WTC11 (cell line): ENCODE data around the gene LGR6. TPM values are rescaled to one million over a fixed set of nuclear protein-coding genes. Genes with fewer than 3 reads are reported as not detected.
A peak's percentile ranks its signal among the peaks of the same experiment; 100 is the strongest.

ENCODE experiments used
- ATAC-seq: fragments of 200-7000 bp; cut with Tn5 transposase; 2 replicates; pipeline ENCODE4 v1.10.0; 2021; ENCODE audit warnings: mild to moderate bottlenecking, moderate library complexity
- CTCF ChIA-PET: fragments of 300-600 bp; sonication (Branson Sonifier 250); formaldehyde crosslinking; loops from one replicate; lab custom pipeline; 2021; ENCODE audit warnings: antibody characterized with exemption; lab: Charles Lee
- POLR2A ChIA-PET: fragments of 350-600 bp; sonication (Branson Sonifier 250); formaldehyde crosslinking; loops from one replicate; lab custom pipeline; 2021; ENCODE audit warnings: antibody characterized with exemption; lab: Charles Lee
- DNase-seq: peaks from one replicate; pipeline ENCODE4 v3.0.0; 2021; ENCODE audit warnings: low spot score
- H3K27ac Mint-ChIP-seq: 2 replicates; pipeline ENCODE4 v1.8.0; 2021; ENCODE audit warnings: mixed read lengths
- H3K27me3 Mint-ChIP-seq: 2 replicates; pipeline ENCODE4 v1.8.0; 2021; ENCODE audit warnings: low read depth, mild to moderate bottlenecking, moderate library complexity, mixed read lengths
- H3K36me3 Mint-ChIP-seq: 2 replicates; pipeline ENCODE4 v1.8.0; 2021; ENCODE audit warnings: mixed read lengths
- H3K4me1 Mint-ChIP-seq: 2 replicates; pipeline ENCODE4 v1.8.0; 2022; ENCODE audit warnings: mixed read lengths
- H3K4me3 Mint-ChIP-seq: 2 replicates; pipeline ENCODE4 v1.8.0; 2021; ENCODE audit warnings: mild to moderate bottlenecking, moderate library complexity, mixed read lengths
- H3K9me3 Mint-ChIP-seq: 2 replicates; pipeline ENCODE4 v1.8.0; 2021; ENCODE audit warnings: mixed read lengths
- CBFB ChIP-seq: sonication (generic); formaldehyde crosslinking; IDR thresholded peaks from 2 replicates; pipeline ENCODE4 v1.8.1; 2022; ENCODE audit warnings: mild to moderate bottlenecking, low read depth, missing genetic modification reagents
- CREM ChIP-seq: sonication (generic); formaldehyde crosslinking; IDR thresholded peaks from 2 replicates; pipeline ENCODE4 v1.8.1; 2022; ENCODE audit warnings: mild to moderate bottlenecking, missing genetic modification reagents, moderate library complexity
- ETV6 ChIP-seq: sonication (generic); formaldehyde crosslinking; IDR thresholded peaks from 2 replicates; pipeline ENCODE4 v1.8.1; 2022; ENCODE audit warnings: mild to moderate bottlenecking, missing genetic modification reagents
- FOXP1 ChIP-seq: sonication (generic); formaldehyde crosslinking; IDR thresholded peaks from 2 replicates; pipeline ENCODE4 v1.8.0; 2022; ENCODE audit warnings: missing genetic modification reagents, mild to moderate bottlenecking, moderate library complexity, borderline replicate concordance
- GABPB1 ChIP-seq: sonication (generic); formaldehyde crosslinking; IDR thresholded peaks from 2 replicates; pipeline ENCODE4 v1.8.1; 2023; ENCODE audit warnings: mild to moderate bottlenecking, missing genetic modification reagents
- IRF2 ChIP-seq: sonication (generic); formaldehyde crosslinking; IDR thresholded peaks from 2 replicates; pipeline ENCODE4 v1.8.0; 2022; ENCODE audit warnings: low read depth, missing genetic modification reagents, borderline replicate concordance
- KAT7 ChIP-seq: sonication (generic); formaldehyde crosslinking; IDR thresholded peaks from 2 replicates; pipeline ENCODE4 v1.8.1; 2023; ENCODE audit warnings: missing genetic modification reagents, mild to moderate bottlenecking, borderline replicate concordance
- NR2C2 ChIP-seq: sonication (generic); formaldehyde crosslinking; IDR thresholded peaks from 2 replicates; pipeline ENCODE4 v1.8.0; 2022; ENCODE audit warnings: mild to moderate bottlenecking, missing genetic modification reagents
- RELA ChIP-seq: sonication (generic); formaldehyde crosslinking; IDR thresholded peaks from 2 replicates; pipeline ENCODE4 v1.8.1; 2022; ENCODE audit warnings: missing genetic modification reagents, mild to moderate bottlenecking, borderline replicate concordance
- ZNF121 ChIP-seq: sonication (generic); formaldehyde crosslinking; IDR thresholded peaks from 2 replicates; pipeline ENCODE4 v1.8.0; 2023; ENCODE audit warnings: missing genetic modification reagents
- ZNF232 ChIP-seq: sonication (generic); formaldehyde crosslinking; IDR thresholded peaks from 2 replicates; pipeline ENCODE4 v1.8.0; 2022; ENCODE audit warnings: mild to moderate bottlenecking, missing genetic modification reagents
- total RNA-seq: library from RNA; stranded (reverse); gene quantifications from 3 replicates; pipeline ENCODE4 v1.2.3, GENCODE V29; 2021
- TF ChIP-seq, protein P1 (sequence below): sonication (generic); formaldehyde crosslinking; IDR thresholded peaks from 2 replicates; pipeline ENCODE4 v1.8.0; 2022; ENCODE audit warnings: missing genetic modification reagents
- TF ChIP-seq, protein P2 (sequence below): sonication (generic); formaldehyde crosslinking; IDR thresholded peaks from 2 replicates; pipeline ENCODE4 v1.8.1; 2023; ENCODE audit warnings: mild to moderate bottlenecking, missing genetic modification reagents, moderate library complexity
- TF ChIP-seq, protein P3 (sequence below): sonication (generic); formaldehyde crosslinking; IDR thresholded peaks from 2 replicates; pipeline ENCODE4 v1.8.0; 2022; ENCODE audit warnings: mild to moderate bottlenecking, missing genetic modification reagents
- TF ChIP-seq, protein P4 (sequence below): sonication (generic); formaldehyde crosslinking; IDR thresholded peaks from 2 replicates; pipeline ENCODE4 v1.8.0; 2022; ENCODE audit warnings: mild to moderate bottlenecking, missing genetic modification reagents
- TF ChIP-seq, protein P5 (sequence below): sonication (generic); formaldehyde crosslinking; IDR thresholded peaks from 2 replicates; pipeline ENCODE4 v1.8.1; 2022; ENCODE audit warnings: low read depth, missing genetic modification reagents, borderline replicate concordance
- TF ChIP-seq, protein P6 (sequence below): sonication (generic); formaldehyde crosslinking; IDR thresholded peaks from 2 replicates; pipeline ENCODE4 v1.8.1; 2022; ENCODE audit warnings: low read depth, mild to moderate bottlenecking, moderate library complexity, missing genetic modification reagents, borderline replicate concordance
- TF ChIP-seq, protein P7 (sequence below): sonication (generic); formaldehyde crosslinking; IDR thresholded peaks from 2 replicates; pipeline ENCODE4 v1.8.0; 2023; ENCODE audit warnings: missing genetic modification reagents, mild to moderate bottlenecking, borderline replicate concordance

Gene LGR6
- total RNA-seq, 1 experiment from 2014 or later: 1.1 TPM

DNA sequence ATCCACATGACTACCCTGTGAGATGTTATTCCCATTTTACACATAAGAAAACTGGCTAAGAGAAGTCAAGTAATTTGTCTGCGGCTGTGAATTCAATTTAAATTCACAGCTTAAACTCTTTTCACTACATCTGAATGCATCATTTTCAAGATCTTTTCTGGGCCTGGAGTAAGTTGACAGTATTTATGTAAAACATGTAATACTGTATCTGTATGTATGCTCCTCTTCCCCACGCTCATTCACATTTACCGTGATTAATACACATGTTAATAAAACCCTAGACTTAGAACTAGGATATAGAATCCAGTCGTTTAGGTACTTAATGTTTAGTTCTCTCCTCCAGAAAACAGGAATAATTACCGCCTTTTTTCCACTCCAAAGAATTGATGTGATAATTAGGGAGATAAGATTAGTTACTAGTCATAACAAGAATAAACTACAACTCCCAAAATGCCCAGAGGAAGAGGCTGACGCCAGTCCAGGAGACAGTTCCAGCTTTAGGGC is 154.5 kb downstream of the LGR6 start:
- no peak for ATAC-seq
- CTCF ChIA-PET: interaction anchor here (0.9 to 1.1 kb wide), 3 partner anchors 111 to 372 kb away, joined by 3 to 6 read pairs (median 3); partner anchors contain the start of gene LGR6
- no peaks in the 10 kb centered on the region for H3K9me3 Mint-ChIP-seq
- POLR2A ChIA-PET: interaction anchor here (0.5 kb wide), 2 partner anchors 18 to 37 kb away, joined by 3 read pairs; no protein-coding TSS in a partner anchor
- no peaks in the 10 kb centered on the region for H3K36me3 Mint-ChIP-seq
- TF ChIP-seq RELA (CRISPR knock-in tag) (no peak), GABPB1 (CRISPR knock-in tag) (peak; percentile 80; the same call in 1 of the 2 replicates), ETV6 (no peak)
- no peak for DNase-seq
- H3K27ac Mint-ChIP-seq: peak overlapping the region; percentile 74
- no peaks in the 10 kb centered on the region for H3K27me3 Mint-ChIP-seq
- peaks cover 18% of the 10 kb centered on the region for H3K4me1 Mint-ChIP-seq
- peak overlapping the region; percentile 85 for H3K4me3 Mint-ChIP-seq

DNA sequence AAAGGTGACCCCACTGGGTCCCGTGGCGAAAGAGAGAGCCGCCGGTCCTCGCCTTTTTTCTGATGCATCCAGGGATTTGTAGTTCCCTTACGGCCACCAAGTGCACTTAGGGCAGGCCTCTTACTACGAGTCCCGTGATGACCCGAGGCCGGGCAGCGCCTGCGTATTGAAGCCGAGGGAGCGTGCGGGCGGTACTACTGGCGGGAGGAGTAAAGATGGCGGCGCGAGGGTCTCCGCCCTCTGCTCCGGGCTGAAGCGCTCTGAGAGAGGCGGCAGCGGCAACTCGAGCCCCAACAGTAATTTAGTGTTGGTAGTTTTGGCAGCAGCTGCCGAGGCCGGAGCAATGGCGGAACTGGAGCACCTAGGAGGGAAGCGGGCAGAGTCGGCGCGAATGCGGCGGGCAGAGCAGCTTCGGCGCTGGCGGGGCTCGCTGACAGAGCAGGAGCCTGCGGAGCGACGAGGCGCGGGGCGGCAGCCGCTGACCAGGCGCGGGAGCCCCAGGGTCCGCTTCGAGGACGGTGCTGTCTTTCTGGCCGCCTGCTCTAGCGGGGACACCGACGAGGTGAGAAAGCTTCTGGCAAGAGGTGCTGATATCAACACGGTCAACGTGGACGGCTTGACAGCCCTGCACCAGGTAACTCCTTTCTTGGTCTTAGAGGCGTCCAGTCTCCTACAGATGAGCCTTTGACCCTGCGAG is 155.1 kb downstream of the LGR6 start, which contains the start of gene PPP1R12B:
TSS of gene PPP1R12B (plus strand) at position 191 of the 697 bp plus-strand sequence. CDS start at position 344, 153 bp downstream.
- no peaks in the 10 kb centered on the region for H3K36me3 Mint-ChIP-seq
- H3K9me3 Mint-ChIP-seq: no peaks in the 10 kb centered on the region
- peak; percentile 98 for ATAC-seq
- no peaks in the 10 kb centered on the region for H3K27me3 Mint-ChIP-seq
- DNase-seq: peak; percentile 98
- ChIA-PET CTCF (interaction anchor here (0.8 to 1.1 kb wide), 4 partner anchors 112 to 371 kb away, joined by 3 to 6 read pairs (median 3); partner anchors contain the start of gene LGR6), POLR2A (interaction anchor here (0.5 kb wide), 2 partner anchors 17 to 37 kb away, joined by 3 read pairs; no protein-coding TSS in a partner anchor)
- H3K27ac Mint-ChIP-seq: peak within 1 kb of the TSS; percentile 90
- H3K4me1 Mint-ChIP-seq: peaks cover 18% of the 10 kb centered on the region
- H3K4me3 Mint-ChIP-seq: peak within 1 kb of the TSS; percentile 85
- TF ChIP-seq KAT7 (CRISPR knock-in tag): peak; percentile 82; the same call in 1 of the 2 replicates
- TF ChIP-seq, protein P1, sequence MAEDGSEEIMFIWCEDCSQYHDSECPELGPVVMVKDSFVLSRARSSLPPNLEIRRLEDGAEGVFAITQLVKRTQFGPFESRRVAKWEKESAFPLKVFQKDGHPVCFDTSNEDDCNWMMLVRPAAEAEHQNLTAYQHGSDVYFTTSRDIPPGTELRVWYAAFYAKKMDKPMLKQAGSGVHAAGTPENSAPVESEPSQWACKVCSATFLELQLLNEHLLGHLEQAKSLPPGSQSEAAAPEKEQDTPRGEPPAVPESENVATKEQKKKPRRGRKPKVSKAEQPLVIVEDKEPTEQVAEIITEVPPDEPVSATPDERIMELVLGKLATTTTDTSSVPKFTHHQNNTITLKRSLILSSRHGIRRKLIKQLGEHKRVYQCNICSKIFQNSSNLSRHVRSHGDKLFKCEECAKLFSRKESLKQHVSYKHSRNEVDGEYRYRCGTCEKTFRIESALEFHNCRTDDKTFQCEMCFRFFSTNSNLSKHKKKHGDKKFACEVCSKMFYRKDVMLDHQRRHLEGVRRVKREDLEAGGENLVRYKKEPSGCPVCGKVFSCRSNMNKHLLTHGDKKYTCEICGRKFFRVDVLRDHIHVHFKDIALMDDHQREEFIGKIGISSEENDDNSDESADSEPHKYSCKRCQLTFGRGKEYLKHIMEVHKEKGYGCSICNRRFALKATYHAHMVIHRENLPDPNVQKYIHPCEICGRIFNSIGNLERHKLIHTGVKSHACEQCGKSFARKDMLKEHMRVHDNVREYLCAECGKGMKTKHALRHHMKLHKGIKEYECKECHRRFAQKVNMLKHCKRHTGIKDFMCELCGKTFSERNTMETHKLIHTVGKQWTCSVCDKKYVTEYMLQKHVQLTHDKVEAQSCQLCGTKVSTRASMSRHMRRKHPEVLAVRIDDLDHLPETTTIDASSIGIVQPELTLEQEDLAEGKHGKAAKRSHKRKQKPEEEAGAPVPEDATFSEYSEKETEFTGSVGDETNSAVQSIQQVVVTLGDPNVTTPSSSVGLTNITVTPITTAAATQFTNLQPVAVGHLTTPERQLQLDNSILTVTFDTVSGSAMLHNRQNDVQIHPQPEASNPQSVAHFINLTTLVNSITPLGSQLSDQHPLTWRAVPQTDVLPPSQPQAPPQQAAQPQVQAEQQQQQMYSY (CRISPR knock-in tag): no peak
- no peak for TF ChIP-seq IRF2
- TF ChIP-seq, protein P2, sequence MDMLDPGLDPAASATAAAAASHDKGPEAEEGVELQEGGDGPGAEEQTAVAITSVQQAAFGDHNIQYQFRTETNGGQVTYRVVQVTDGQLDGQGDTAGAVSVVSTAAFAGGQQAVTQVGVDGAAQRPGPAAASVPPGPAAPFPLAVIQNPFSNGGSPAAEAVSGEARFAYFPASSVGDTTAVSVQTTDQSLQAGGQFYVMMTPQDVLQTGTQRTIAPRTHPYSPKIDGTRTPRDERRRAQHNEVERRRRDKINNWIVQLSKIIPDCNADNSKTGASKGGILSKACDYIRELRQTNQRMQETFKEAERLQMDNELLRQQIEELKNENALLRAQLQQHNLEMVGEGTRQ: peak; percentile 83
- TF ChIP-seq ZNF232 (CRISPR knock-in tag): 0 out of 2 replicates have a peak, but pooled peaks have one; percentile 66
- no peak for TF ChIP-seq CBFB (CRISPR knock-in tag)
- TF ChIP-seq, protein P3, sequence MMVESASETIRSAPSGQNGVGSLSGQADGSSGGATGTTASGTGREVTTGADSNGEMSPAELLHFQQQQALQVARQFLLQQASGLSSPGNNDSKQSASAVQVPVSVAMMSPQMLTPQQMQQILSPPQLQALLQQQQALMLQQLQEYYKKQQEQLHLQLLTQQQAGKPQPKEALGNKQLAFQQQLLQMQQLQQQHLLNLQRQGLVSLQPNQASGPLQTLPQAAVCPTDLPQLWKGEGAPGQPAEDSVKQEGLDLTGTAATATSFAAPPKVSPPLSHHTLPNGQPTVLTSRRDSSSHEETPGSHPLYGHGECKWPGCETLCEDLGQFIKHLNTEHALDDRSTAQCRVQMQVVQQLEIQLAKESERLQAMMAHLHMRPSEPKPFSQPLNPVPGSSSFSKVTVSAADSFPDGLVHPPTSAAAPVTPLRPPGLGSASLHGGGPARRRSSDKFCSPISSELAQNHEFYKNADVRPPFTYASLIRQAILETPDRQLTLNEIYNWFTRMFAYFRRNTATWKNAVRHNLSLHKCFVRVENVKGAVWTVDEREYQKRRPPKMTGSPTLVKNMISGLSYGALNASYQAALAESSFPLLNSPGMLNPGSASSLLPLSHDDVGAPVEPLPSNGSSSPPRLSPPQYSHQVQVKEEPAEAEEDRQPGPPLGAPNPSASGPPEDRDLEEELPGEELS (CRISPR knock-in tag): 0 out of 2 replicates have a peak, but pooled peaks have one; percentile 30
- TF ChIP-seq, protein P4, sequence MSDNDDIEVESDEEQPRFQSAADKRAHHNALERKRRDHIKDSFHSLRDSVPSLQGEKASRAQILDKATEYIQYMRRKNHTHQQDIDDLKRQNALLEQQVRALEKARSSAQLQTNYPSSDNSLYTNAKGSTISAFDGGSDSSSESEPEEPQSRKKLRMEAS (CRISPR knock-in tag): peak; percentile 49; the same call in 1 of the 2 replicates
- TF ChIP-seq NR2C2 (CRISPR knock-in tag): peak; percentile 90
- TF ChIP-seq, protein P5, sequence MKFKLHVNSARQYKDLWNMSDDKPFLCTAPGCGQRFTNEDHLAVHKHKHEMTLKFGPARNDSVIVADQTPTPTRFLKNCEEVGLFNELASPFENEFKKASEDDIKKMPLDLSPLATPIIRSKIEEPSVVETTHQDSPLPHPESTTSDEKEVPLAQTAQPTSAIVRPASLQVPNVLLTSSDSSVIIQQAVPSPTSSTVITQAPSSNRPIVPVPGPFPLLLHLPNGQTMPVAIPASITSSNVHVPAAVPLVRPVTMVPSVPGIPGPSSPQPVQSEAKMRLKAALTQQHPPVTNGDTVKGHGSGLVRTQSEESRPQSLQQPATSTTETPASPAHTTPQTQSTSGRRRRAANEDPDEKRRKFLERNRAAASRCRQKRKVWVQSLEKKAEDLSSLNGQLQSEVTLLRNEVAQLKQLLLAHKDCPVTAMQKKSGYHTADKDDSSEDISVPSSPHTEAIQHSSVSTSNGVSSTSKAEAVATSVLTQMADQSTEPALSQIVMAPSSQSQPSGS (CRISPR knock-in tag): no peak
- TF ChIP-seq, protein P6, sequence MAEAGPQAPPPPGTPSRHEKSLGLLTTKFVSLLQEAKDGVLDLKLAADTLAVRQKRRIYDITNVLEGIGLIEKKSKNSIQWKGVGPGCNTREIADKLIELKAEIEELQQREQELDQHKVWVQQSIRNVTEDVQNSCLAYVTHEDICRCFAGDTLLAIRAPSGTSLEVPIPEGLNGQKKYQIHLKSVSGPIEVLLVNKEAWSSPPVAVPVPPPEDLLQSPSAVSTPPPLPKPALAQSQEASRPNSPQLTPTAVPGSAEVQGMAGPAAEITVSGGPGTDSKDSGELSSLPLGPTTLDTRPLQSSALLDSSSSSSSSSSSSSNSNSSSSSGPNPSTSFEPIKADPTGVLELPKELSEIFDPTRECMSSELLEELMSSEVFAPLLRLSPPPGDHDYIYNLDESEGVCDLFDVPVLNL: no peak
- TF ChIP-seq, protein P7, sequence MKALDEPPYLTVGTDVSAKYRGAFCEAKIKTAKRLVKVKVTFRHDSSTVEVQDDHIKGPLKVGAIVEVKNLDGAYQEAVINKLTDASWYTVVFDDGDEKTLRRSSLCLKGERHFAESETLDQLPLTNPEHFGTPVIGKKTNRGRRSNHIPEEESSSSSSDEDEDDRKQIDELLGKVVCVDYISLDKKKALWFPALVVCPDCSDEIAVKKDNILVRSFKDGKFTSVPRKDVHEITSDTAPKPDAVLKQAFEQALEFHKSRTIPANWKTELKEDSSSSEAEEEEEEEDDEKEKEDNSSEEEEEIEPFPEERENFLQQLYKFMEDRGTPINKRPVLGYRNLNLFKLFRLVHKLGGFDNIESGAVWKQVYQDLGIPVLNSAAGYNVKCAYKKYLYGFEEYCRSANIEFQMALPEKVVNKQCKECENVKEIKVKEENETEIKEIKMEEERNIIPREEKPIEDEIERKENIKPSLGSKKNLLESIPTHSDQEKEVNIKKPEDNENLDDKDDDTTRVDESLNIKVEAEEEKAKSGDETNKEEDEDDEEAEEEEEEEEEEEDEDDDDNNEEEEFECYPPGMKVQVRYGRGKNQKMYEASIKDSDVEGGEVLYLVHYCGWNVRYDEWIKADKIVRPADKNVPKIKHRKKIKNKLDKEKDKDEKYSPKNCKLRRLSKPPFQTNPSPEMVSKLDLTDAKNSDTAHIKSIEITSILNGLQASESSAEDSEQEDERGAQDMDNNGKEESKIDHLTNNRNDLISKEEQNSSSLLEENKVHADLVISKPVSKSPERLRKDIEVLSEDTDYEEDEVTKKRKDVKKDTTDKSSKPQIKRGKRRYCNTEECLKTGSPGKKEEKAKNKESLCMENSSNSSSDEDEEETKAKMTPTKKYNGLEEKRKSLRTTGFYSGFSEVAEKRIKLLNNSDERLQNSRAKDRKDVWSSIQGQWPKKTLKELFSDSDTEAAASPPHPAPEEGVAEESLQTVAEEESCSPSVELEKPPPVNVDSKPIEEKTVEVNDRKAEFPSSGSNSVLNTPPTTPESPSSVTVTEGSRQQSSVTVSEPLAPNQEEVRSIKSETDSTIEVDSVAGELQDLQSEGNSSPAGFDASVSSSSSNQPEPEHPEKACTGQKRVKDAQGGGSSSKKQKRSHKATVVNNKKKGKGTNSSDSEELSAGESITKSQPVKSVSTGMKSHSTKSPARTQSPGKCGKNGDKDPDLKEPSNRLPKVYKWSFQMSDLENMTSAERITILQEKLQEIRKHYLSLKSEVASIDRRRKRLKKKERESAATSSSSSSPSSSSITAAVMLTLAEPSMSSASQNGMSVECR (CRISPR knock-in tag): peak; percentile 86; the same call in 1 of the 2 replicates
- TF ChIP-seq ZNF121 (CRISPR knock-in tag): no peak
- peak; percentile 69; the same call in 1 of the 2 replicates for TF ChIP-seq FOXP1 (CRISPR knock-in tag)
- TF ChIP-seq CREM: peak; percentile 84; the same call in 1 of the 2 replicates
